MCF 10A (cell line): ENCODE data around the gene PPP3CA. TPM values are rescaled to one million over a fixed set of nuclear protein-coding genes. Genes with fewer than 3 reads are reported as not detected.

ENCODE experiments used
- BruUV-seq: library from RNA; stranded (reverse); fragments of 400-500 nt; replicated peaks from 2 replicates; lab custom pipeline; 2021; lab: Mats Ljungman, UMichigan
- CTCF ChIA-PET: fragments of 300-600 bp; sonication (Branson Sonifier 250); formaldehyde crosslinking; extraction: SDS; loops from one replicate; lab custom pipeline; 2021; ENCODE audit warnings: antibody characterized with exemption, inconsistent platforms; lab: Yijun Ruan, JAX
- POLR2A ChIA-PET: fragments of 300-600, 350-650 bp; sonication (Branson Sonifier 250); formaldehyde crosslinking; extraction: SDS; loops from one replicate; lab custom pipeline; 2020; ENCODE audit warnings: antibody characterized with exemption, inconsistent platforms; lab: Yijun Ruan, JAX
- DNase-seq: peaks from one replicate; pipeline ENCODE4 v3.0.0-alpha.2; 2018; ENCODE audit not compliant: unreplicated experiment
- H3K27ac Mint-ChIP-seq: one replicate; pipeline ENCODE4 v1.8.0; 2022; ENCODE audit warnings: mild to moderate bottlenecking, low read depth, mixed read lengths; ENCODE audit not compliant: unreplicated experiment
- H3K27me3 Mint-ChIP-seq: one replicate; pipeline ENCODE4 v1.8.0; 2022; ENCODE audit warnings: mixed read lengths; ENCODE audit not compliant: insufficient read depth, unreplicated experiment
- H3K36me3 Mint-ChIP-seq: one replicate; pipeline ENCODE4 v1.8.0; 2022; ENCODE audit warnings: mild to moderate bottlenecking, moderate library complexity, mixed read lengths; ENCODE audit not compliant: insufficient read depth, unreplicated experiment
- H3K4me1 Mint-ChIP-seq: one replicate; pipeline ENCODE4 v1.8.0; 2022; ENCODE audit warnings: mixed read lengths; ENCODE audit not compliant: insufficient read depth, unreplicated experiment
- H3K4me3 Mint-ChIP-seq: one replicate; pipeline ENCODE4 v1.8.0; 2022; ENCODE audit warnings: mild to moderate bottlenecking, moderate library complexity, mixed read lengths; ENCODE audit not compliant: unreplicated experiment
- H3K9me3 Mint-ChIP-seq: one replicate; pipeline ENCODE4 v1.8.0; 2022; ENCODE audit warnings: mixed read lengths; ENCODE audit not compliant: unreplicated experiment
- intact Hi-C: fragments of 100-400 bp; cut with micrococcal nuclease; formaldehyde crosslinking; loops from 2 replicates; pipeline ENCODE4 v1.14.1; 2022
- total RNA-seq: library from RNA; stranded (reverse); gene quantifications from 2 replicates; pipeline ENCODE4 v1.2.3, GENCODE V29; 2022
- TF ChIP-seq, protein P1 (sequence below): fragments of 200-600 bp; IDR thresholded peaks from one replicate; pipeline ENCODE4 v1.8.0; 2022; ENCODE audit warnings: antibody characterized with exemption, mild to moderate bottlenecking; ENCODE audit not compliant: unreplicated experiment

The PPP3CA gene
- total RNA-seq, 1 experiment from 2014 or later, result 73.0 TPM

- no TSS peak for BruUV-seq
- CTCF ChIA-PET, result no interaction called here
- intact Hi-C loops, result no loop called here
- H3K9me3 Mint-ChIP-seq, result no peaks in the 10 kb centered on the region
- no peaks in the 10 kb centered on the region for H3K36me3 Mint-ChIP-seq
- no peak overlapping the region for H3K4me3 Mint-ChIP-seq
- H3K4me1 Mint-ChIP-seq, result peaks cover 6% of the 10 kb centered on the region
- TF ChIP-seq, protein P1, sequence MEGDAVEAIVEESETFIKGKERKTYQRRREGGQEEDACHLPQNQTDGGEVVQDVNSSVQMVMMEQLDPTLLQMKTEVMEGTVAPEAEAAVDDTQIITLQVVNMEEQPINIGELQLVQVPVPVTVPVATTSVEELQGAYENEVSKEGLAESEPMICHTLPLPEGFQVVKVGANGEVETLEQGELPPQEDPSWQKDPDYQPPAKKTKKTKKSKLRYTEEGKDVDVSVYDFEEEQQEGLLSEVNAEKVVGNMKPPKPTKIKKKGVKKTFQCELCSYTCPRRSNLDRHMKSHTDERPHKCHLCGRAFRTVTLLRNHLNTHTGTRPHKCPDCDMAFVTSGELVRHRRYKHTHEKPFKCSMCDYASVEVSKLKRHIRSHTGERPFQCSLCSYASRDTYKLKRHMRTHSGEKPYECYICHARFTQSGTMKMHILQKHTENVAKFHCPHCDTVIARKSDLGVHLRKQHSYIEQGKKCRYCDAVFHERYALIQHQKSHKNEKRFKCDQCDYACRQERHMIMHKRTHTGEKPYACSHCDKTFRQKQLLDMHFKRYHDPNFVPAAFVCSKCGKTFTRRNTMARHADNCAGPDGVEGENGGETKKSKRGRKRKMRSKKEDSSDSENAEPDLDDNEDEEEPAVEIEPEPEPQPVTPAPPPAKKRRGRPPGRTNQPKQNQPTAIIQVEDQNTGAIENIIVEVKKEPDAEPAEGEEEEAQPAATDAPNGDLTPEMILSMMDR, result no peak
- no peaks in the 10 kb centered on the region for H3K27me3 Mint-ChIP-seq
- H3K27ac Mint-ChIP-seq, result no peak overlapping the region
- POLR2A ChIA-PET, result no interaction called here
- DNase-seq, result no peak
Measured at GRCh38 chr4:101271516-101271915, 75.8 kb downstream of the PPP3CA start.

DNA sequence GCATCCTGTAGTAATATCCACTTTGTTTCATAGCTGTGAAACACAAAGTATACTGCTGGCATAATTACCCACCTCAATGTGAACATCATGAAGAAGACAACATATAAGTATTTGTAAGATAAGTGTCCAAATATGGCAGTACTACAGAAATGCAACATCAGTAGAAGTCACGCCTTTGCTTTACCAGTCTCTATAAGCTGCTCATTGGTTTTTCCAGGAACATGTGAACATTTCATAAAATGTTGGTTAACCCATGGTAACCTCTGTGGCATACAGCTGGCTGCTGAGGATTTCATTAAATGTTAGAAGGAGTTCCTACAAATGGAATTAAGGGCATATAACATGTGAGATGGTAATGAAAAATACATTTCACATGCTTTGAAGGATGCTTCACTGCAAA is 77.6 kb downstream of the PPP3CA start:
- BruUV-seq, result no TSS peak
- CTCF ChIA-PET, result interaction anchor here (1.1 kb wide), 1 partner anchor 37 kb away, joined by 3 read pairs; no protein-coding TSS in a partner anchor
- Mint-ChIP-seq H3K9me3 (no peaks in the 10 kb centered on the region), H3K4me1 (peaks cover 10% of the 10 kb centered on the region), H3K36me3 (no peaks in the 10 kb centered on the region), H3K4me3 (no peak overlapping the region), H3K27ac (no peak overlapping the region), H3K27me3 (no peaks in the 10 kb centered on the region)
- DNase-seq, result no peak
- intact Hi-C loops, result no loop called here
- POLR2A ChIA-PET, result no interaction called here
- TF ChIP-seq, protein P1, result no peak

DNA sequence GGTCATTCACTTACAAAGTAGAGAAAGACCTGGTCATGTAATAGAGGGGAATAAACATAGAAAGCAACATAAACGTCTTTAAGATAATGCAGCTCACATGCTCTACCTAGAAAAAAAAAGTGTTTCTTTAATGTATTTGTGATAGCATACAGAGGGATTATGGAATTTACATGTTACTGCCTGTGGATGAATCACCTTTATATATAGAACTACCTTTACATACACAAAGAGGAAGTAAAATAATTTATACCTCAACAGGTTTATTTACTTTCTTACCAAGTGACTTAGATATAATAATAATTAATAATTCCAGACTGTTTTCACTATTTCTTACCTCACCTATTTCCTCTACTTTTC is 81.5 kb downstream of the PPP3CA start:
- Mint-ChIP-seq H3K27ac (peak overlapping the region; percentile 76), H3K4me3 (no peak overlapping the region), H3K36me3 (no peaks in the 10 kb centered on the region), H3K27me3 (no peaks in the 10 kb centered on the region), H3K9me3 (no peaks in the 10 kb centered on the region), H3K4me1 (peaks cover 10% of the 10 kb centered on the region)
- intact Hi-C loops, result no loop called here
- ChIA-PET CTCF (interaction anchor here (0.6 to 0.9 kb wide), 2 partner anchors 11 to 71 kb away, joined by 3 to 4 read pairs; no protein-coding TSS in a partner anchor), POLR2A (interaction anchor here (1.2 to 1.3 kb wide), 2 partner anchors 9 to 34 kb away, joined by 3 to 4 read pairs; no protein-coding TSS in a partner anchor)
- no peak for DNase-seq
- no TSS peak for BruUV-seq
- TF ChIP-seq, protein P1, result no peak

DNA sequence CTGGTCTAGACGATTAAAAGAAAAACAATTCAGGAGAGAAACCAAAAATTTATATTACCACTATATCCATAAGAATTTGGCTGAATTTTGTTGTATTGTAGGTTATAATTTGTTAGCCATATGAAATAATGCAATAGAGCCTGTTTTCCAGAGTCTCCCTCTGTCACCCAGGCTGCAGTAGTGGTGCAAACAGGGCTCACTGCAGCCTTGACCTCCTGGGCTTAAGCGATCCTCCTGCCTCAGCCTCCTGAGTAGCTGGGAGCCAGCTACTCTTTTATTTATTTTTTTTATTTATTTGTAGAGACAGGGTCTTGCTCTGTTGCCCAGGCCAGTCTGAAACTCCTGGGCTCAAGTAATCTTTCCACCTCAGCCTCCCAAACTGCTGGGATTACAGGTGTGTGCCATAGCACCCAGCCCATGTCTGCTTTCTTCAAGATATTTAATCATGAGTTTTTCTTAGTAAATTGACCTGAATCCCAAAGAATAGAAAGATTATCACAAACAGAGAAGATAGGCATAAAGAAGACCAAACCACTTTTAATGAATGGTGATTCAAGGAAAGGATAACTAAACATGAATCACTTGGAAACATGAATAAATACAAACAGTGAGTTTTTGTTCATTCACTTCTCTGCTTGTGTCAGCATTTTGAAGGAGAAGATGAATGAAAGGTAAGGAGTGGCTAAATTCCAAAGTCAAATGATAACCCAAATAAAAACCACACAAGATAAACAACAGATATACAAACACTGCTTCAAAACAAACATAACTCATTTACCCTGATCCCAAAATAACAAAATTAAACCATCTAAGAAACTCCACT is 82.1 kb downstream of the PPP3CA start:
- Mint-ChIP-seq H3K27me3 (no peaks in the 10 kb centered on the region), H3K27ac (peak overlapping the region; percentile 76), H3K4me1 (peaks cover 10% of the 10 kb centered on the region), H3K9me3 (no peaks in the 10 kb centered on the region), H3K36me3 (no peaks in the 10 kb centered on the region), H3K4me3 (no peak overlapping the region)
- TF ChIP-seq, protein P1, result no peak
- BruUV-seq, result no TSS peak
- DNase-seq, result no peak
- POLR2A ChIA-PET, result interaction anchor here (0.6 to 3.0 kb wide), 3 partner anchors 12 to 130 kb away, joined by 3 to 9 read pairs (median 3); no protein-coding TSS in a partner anchor
- intact Hi-C loops, result no loop called here
- CTCF ChIA-PET, result interaction anchor here (0.6 to 0.9 kb wide), 3 partner anchors 11 to 71 kb away, joined by 3 to 4 read pairs (median 3); no protein-coding TSS in a partner anchor
